Activated CD8-positive, alpha-beta memory T cell treated with anti-CD3 and anti-CD28 coated beads for 48 hours (primary cell): ENCODE results near the gene C1orf210.

ENCODE experiments used
- DNase-seq, 3 experiments: peaks; one replicate each; pipeline ENCODE4 v3.0.0-alpha.2; 2020; ENCODE audit warnings: low read depth in 2 of 3, low spot score in 2 of 3

C1orf210 gene

DNA sequence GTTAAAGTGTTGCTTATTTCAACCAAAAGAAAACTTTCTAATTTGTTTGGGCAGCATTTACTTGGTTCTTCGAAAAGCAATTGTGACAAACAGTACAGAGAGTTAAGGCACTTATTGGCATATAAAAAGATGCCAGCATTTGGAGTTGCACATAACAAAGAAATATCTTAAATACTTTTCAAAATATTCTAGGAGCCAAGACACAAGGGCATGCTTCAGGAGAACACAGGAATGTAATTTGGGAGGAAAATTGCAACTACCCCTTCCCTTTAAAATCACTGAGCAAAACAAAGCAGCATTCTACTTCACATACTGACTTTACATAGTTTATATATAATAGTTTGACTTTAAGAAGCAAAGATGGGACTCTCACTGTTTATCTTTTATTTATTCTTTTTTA, 10.8 kb upstream of the C1orf210 start:
- no peak for DNase-seq

DNA sequence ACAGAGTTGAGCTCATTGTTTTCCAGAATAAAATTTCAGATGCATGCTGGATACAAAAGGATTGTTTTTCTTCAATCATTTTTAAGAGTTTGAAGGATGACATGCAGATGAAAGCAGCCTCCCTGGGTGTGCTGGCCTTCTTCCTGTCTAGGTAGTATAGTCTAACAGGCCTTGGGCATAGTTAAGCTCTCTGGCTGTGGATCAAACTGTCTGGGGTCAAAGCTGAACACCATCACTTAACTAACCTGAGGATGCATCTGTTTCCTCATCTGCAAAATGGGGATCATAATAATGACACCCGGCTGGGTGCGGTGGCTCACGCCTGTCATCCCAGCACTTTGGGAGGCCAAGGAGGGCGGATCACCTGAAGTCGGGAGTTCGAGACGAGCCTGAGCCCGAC, 9.4 kb upstream of the C1orf210 start:
- no peak for DNase-seq

DNA sequence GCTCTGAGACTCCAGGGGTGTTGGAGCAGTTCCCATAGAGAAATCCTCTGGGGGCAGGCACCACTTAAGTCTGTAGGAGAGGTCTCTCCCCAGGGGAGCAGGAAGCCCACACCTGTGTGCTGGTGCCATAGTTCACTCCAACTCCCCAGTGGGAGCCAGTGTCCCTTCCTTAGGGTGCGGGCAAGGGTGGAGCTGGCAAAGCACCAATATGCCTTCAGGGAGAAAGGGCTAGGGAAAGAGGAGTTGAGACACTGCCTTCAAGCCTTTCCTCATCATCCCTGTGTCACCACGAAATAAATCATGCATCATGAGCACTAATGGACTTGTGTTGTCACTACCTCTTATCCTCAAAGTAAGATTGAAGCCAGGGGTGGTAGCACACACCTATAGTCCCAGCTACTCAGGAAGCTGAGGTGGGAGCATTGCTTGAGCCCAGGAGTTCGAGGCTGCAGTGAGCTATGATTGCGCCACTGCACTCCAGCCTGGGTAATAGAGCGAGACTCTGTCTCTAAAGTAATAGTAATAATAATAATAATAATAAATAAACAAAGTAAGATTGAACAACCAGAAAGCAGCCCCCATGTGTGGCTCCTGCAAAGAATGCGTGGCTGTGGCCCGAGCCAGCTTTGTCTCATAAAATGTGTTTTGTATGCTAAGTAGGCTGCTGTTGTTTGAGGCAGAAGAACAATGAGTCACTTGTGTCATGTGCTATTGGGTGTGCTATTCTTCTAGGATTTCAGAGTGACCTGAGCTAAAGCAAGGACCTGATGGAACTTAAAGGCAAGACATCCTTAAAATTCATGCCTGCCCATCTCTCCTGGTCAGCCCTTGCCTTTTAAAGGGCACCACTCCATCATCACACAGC, 8.7 kb upstream of the C1orf210 start:
- DNase-seq, result no peak

DNA sequence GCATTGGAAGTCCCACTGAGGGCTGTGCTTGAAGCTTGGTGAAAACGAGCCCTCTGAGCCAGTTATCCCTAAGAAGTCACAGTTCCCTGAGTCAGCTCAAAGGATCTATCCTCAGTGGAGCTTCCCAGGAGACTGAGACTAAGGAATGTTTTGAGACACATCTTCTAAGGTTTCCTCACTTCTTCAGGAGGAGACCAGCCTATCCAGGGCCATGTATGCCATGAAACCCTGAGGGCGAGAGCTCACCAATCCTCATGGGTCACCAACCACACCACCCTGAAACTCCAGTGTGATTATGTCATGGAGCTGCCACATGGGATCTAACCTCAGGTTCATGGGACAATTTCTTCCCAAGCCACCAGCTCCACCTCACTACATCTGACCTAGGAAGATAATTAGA, 7.8 kb upstream of the C1orf210 start:
- DNase-seq, result no peak

DNA sequence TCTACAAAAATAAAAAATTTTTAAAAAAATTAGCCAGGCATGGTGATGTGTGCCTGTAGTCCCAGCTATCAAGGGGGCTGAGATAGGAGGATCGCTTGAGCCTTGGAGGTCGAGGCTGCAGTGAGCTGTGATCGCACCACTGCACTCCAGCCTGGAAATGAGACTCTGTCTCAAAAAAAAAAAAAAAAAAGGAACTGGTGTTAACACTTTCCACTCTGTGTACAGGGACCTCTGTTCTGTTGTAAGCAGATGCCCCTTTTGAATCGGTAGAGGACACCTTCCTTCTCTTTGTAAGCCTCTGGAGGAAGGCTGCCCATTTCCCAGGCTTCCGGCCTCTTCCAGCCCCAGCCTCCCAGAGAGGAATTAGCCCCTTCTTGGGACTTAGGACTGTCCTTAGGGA, 7.3 kb upstream of the C1orf210 start:
- DNase-seq, result no peak

DNA sequence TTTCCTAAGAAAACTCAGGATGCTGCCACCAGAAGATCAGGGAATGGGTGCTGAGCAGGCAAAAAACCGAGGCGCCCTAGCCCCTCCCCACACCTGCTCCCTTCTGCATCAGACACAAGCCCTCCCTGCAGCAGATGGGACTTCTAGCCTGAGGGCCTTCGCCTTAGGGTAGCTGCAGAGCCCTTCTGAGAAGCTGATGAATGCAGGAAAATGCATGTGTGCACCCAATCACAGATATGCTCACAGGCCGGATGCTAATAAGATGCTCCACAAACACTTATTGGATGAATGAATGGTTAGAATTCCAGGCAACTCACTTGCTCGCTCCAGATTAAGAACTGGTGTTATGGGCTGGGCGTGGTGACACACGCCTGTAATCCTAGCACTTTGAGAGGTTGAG, 6.8 kb upstream of the C1orf210 start:
- DNase-seq, result no peak

DNA sequence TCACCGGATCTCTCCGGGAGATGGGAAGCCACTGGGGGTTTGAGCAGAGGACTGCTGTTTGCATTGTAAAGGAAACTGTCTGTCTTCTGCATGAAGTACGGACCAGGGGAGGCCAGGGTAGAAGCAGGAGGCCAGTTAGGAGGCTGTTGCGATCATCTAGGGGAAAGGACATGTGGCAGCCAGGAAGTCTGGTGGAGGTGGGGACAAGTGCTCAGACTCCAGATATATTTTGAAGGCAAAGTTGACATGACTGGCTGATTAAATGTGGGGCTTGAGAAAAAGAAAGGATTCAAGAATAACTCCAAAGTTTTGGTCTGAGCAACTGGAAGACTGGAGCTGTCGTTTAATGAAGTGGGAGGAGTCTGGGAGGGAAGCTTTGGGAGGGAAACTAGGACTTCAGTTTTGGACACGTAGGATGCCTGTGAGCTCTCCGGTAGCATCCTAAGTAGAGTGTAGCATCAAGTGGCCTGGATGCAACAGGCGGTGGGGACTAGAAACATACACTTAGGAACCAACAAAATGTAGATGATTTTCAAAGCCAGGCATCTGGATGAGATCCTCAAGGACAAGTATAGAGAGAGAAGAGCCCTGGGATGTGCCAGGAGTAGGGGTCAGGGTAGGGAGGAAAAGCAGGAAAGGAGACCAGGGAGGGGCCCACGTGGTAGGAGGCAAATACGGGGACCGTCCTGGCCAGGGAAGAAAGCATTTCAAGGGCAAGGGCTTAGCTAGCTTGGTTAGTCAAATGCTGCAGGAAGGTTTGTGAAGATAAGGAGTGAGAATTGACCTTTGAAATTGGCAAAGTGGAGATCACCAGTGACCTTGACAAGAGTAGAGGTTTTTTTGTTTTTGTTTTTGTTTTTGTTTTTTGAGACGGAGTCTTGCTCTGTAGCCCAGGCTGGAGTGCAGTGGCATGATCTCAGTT, 3.7 kb upstream of the C1orf210 start:
- DNase-seq, result no peak

DNA sequence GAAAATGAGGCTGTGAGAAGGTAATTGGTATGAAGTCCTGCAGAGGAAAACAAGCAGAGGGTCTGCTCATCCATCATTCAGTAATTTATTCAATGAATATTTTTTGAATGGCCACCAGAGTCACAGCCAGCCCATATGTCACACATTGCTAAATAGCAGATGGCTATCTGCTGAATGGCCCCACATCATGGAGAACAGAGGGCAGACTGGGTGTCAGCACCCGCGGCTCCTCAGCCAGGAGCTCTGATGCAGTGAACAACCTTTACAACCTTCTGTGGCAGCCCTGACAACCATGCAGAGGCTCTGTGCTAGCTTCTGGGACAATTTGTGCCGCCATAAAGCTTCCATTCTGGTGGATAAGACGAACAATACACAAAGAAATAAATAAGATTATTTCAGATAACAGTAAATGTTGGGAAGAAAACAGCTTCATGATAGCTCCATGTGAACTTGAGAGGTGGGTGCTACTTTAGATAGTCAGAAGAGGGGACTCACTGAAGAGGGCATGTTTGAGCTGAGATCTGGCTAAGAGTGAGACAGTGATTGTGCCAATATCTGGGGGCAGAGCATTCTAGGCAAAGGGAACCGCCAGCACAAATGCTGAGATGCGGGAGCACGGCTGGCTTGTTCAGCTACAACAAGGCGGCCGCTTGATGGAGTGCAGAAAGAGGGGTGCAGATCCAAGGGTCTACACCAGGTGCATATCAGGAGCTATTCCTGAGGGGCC, 2.8 kb upstream of the C1orf210 start:
- no peak for DNase-seq

DNA sequence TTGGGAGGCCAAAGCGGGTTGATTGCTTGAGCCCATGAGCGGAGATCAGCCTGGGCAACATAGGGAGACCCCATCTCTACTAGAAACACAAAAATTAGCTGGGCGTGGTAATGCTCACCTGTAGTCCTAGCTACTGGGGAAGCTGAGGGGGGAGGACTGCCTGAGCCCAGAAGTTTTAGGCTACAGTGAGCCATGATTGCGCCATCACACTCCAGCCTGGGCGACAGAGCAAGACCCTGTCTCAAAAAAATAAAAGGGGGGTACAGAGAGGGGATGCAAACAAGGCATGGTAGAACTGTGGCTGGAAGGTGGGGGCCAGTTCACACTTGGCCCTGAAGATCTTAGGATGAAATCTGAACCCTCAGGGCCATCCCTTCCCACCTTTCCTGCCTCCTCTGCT, 1.2 kb upstream of the C1orf210 start:
- no peak for DNase-seq

DNA sequence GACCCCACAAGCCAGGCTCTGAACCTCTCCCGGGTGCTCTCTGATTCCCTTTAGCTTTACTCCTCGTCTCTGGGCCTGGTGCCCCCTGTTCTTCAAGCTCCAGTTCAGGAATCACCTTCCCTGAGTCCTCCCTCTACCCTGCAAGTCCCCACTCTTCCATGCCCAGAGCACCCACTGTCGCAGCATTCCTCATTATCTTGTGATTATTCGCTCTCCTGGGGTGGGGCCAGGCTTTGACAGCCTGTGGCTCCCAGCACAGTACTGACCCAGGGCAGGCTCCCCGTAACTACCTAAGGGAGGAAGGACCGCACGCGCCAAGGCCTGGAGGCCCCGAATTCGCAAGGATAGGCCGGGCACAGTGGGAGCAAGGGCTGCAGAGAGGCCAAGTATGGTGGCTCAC, 734 bp upstream of the C1orf210 start:
- no peak for DNase-seq

DNA sequence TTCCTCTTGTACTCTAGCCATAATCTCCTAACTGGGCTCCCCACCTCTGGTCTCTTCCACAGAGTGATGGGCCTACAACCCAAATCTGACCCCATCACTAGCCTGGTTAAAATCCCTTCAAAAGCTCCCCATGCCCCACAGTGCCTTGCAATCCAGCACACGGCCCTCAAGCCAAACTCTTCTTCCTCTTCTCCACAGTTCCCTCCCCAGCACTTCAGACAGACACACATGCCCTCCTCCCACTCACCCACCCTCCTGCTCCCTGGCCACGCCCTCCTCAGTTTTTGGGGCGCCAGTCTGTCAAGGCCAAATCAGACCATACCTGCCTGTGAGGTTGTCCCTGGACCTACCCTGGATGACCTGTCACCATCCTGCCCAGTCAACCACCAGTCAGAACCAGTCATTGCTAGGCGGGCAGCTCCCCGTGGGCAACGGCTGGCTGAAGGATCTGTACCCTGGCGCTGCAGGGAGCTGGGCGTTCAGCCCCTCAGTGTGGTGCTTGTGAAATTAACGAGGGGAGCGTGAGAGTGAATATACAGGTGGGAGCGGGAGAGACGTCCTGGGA, 753 bp downstream of the C1orf210 start:
- DNase-seq, result no peak

DNA sequence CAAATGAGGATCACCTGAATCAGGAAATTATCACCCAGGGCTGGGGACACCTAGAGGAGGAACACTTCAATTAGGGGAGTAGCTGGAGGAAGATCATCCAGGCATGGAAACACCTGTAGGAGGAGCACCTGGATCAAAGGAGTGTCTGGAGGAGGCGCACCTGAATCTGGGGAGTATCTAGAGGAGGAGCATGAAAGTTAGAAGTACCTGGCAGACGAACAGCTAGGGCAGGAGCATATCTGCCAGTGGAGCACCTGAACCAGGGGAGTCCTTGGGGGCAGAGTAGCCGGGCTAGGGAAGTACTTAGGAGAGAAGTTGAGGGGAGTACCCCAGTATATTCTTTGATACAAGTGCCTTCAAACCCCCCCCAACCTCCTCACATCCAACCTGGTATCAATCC, 1.3 kb downstream of the C1orf210 start:
- DNase-seq, result no peak

DNA sequence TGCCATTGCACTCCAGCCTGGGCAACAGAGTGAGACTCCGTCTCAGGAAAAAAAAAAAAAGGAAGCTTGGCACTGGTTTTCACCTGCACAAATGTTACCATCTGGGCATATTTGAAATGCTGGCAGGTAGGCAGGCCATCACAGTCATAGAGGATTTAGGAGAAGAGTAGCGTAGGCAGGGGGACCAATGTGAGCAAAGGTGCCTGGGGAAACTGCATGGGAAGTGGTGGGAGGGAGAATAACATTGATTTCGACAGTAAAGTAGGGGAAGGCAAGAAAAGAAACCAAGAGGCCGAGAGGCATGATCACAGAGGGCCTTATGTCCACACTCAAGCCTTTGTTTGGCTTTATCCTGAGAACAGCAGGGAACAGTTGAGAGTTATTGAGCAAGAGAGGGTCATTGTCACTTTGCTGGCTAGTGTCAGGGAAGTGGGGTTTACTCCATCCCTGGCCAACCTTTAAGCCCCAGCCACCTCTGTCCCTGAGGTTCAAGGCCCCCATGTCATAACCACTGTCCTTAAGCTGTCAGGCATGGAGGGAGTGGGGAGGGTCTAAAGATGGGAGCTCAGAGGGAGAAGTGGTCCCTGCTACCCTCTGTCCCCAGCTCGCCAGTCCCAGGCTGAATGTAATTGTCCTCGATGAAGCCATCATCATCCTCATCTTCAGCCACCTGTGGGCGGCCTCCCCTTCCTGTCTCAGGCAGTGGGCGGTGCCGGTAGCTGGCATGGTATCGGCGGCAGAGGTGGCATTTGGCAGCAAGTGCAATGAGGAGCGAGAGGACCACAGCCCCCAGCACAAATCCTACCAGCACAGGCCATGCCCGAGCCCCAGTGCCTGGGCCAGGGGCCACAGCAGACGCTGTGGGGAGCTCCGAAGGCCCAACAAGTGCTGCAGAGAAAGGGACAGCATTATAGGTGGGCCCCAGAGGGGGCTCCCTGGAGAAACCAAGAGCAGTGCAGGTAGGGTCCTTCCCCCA, 2.9 kb downstream of the C1orf210 start:
- no peak for DNase-seq

DNA sequence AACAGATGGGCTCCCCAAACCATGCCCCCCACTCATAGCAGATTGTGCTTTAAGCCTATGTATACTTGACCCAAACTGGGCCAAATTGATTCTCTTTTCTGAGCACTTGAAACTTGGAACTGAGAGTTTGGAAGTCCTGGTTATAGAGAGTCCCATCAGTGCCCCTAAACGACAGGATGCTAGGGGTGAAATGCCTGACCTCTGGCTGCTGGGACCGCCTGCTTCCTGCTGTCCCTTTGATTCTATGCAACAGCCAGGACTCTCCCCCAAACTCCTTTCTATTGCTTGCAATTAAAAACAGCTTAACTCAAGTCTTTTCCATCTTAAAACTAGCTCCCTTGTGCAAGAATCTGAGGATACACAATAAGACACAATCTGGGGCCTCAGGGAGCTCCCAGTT, 4.7 kb downstream of the C1orf210 start:
- DNase-seq, result no peak

DNA sequence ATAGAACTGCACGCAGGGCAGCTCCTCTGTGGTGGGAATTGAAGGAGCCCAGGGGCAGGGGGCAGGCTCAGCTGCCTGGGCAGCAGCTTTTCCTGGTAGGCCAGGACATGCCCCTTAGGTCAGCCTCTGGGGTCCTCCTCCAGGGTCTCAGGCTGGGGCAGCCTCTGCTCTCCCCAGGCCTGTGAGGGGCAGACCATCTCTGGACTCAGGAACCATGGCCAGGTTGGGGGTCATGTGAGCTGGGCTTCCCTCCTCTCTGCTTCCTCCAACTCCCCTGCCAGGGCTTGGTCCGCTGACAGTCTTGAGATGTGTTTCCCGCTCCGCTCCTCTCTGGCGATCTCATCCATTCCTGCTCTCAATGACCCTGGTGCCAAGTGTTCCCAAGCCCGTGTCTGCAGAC, 5.7 kb downstream of the C1orf210 start:
- no peak for DNase-seq

DNA sequence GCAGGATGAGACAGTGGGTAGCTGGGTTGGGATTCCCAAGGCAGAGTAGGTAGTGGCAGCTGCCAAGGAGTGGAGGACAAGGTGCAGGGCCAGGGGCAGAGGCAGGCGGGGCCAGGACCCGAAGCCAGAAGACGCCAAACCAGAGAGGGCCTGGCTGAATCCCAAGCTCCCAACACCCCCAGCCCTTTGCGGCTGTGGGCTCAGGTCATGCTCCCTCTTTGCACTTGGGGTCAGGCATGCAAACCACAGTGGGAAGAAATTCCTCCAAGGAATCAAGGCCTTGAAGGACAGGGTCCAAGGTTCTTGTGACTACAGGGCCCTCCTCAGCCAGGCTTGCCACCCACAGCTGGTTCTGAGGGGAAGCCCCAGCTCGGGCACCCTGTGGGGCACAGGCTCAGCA, 6.2 kb downstream of the C1orf210 start:
- no peak for DNase-seq

DNA sequence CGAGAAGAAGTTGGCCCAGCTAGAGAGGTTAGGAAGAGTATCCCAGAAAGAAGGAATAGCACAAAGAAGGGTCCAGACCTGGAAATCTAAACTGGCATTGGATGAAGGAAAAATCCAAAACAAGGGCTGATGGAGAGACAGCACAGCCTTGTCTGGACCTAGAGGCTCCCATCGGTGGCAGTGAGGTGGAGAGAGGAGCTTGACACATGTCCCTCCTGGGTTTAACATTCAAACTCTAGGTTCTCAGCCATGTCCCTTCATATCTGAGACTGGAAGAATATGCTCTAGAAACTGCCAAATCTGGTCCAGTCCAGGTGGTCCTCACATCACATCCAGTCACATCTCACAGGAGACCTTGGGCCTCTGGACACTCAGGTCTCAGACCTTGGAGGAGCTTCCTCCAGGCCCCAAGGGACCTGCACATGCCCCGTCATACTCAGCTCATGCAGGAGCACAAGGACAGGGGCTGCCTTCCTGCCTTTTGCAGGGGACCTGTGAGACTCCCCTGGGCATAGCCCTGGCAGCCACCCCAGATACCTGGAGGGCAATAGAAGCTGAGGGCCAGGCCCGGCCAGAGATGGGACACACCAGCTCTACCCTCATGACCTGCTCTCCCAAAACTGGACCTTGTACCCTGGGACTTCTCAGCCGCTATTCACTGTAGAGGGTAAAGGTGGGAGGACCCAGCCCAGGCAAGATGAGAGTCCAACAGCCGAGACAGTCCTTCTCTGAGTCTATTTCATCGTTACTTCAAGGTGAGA, 8.1 kb downstream of the C1orf210 start:
- no peak for DNase-seq

DNA sequence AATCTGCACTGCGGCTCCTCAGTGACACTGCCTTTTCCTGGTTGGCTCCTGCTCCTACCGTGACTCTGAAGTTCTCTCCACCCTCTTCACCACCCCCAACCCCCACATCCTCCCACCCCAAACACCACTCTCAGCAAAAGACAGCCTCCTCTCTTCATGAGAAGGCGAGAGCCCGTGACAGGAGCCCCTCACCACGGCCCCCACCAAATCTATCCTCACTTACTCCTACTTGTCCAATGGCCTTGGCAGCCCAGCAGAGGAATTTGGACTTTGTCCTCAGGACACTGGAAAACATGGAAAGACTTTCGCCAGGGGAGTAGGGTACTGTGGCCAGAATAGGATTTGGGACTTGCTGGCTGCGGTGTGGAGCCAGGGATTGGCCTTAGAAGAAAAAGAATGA, 8.7 kb downstream of the C1orf210 start:
- DNase-seq, result no peak

DNA sequence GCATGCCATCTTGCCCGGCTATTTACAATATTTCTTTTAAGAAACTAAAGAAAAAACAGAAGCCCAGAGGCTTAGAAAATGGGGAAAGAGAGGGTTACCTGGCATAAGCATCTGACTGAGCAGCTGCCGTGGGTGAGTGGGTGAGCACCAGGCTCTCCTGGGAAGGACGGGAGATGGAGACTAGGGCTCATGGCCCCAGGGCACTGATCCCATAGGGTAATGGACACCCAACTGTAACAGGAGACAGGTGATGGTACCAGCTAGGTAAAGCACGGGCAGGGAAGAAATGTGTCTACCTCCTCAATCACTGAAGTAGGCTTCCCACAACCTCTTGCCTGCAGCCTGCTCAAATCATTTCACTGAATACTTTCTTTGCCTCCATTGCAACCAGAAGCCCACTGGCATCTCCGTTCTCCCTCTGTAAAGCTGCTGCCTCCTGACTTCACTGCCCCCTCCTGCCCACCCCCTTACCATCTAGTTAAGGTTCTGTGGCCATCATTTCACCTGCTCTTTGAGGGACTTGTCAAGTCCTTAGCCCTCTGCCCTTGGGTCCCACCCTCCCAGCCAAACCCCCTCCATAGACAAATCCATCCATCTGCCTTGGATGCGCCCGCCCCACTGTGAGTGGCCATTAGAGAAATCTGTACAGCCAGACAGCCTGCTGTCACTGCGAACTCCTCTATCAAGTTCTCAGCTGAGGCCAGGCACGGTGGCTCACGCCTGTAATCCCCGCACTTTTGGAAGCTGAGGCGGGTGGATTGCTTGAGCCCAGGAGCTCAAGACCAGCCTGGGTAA, 9.4 kb downstream of the C1orf210 start:
- DNase-seq, result no peak
